WTC11 (cell line): ENCODE measurements around the gene NR1I2. TPM values are rescaled to one million over a fixed set of nuclear protein-coding genes. Genes with fewer than 3 reads are reported as not detected.

Experiments
- ATAC-seq: fragments of 200-7000 bp; cut with Tn5 transposase; 2 replicates; pipeline ENCODE4 v1.10.0; 2021; ENCODE audit warnings: mild to moderate bottlenecking, moderate library complexity
- CTCF ChIA-PET: fragments of 300-600 bp; sonication (Branson Sonifier 250); formaldehyde crosslinking; loops from one replicate; lab custom pipeline; 2021; ENCODE audit warnings: antibody characterized with exemption; lab: Charles Lee
- POLR2A ChIA-PET: fragments of 350-600 bp; sonication (Branson Sonifier 250); formaldehyde crosslinking; loops from one replicate; lab custom pipeline; 2021; ENCODE audit warnings: antibody characterized with exemption; lab: Charles Lee
- DNase-seq: peaks from one replicate; pipeline ENCODE4 v3.0.0; 2021; ENCODE audit warnings: low spot score
- H3K27ac Mint-ChIP-seq: 2 replicates; pipeline ENCODE4 v1.8.0; 2021; ENCODE audit warnings: mixed read lengths
- H3K27me3 Mint-ChIP-seq: 2 replicates; pipeline ENCODE4 v1.8.0; 2021; ENCODE audit warnings: low read depth, mild to moderate bottlenecking, moderate library complexity, mixed read lengths
- H3K36me3 Mint-ChIP-seq: 2 replicates; pipeline ENCODE4 v1.8.0; 2021; ENCODE audit warnings: mixed read lengths
- H3K4me1 Mint-ChIP-seq: 2 replicates; pipeline ENCODE4 v1.8.0; 2022; ENCODE audit warnings: mixed read lengths
- H3K4me3 Mint-ChIP-seq: 2 replicates; pipeline ENCODE4 v1.8.0; 2021; ENCODE audit warnings: mild to moderate bottlenecking, moderate library complexity, mixed read lengths
- H3K9me3 Mint-ChIP-seq: 2 replicates; pipeline ENCODE4 v1.8.0; 2021; ENCODE audit warnings: mixed read lengths
- AFF4 ChIP-seq: sonication (generic); formaldehyde crosslinking; IDR thresholded peaks from 2 replicates; pipeline ENCODE4 v1.8.1; 2023; ENCODE audit warnings: mild to moderate bottlenecking, missing genetic modification reagents, borderline replicate concordance
- ATF2 ChIP-seq: sonication (generic); formaldehyde crosslinking; IDR thresholded peaks from 2 replicates; pipeline ENCODE4 v1.8.1; 2022; ENCODE audit warnings: low read depth, missing genetic modification reagents, borderline replicate concordance
- ATF3 ChIP-seq: sonication (generic); formaldehyde crosslinking; conservative IDR thresholded peaks from 2 replicates; pipeline ENCODE4 v1.8.1; 2022; ENCODE audit warnings: mild to moderate bottlenecking, missing genetic modification reagents
- CBFB ChIP-seq: sonication (generic); formaldehyde crosslinking; IDR thresholded peaks from 2 replicates; pipeline ENCODE4 v1.8.1; 2022; ENCODE audit warnings: mild to moderate bottlenecking, low read depth, missing genetic modification reagents
- CREM ChIP-seq: sonication (generic); formaldehyde crosslinking; IDR thresholded peaks from 2 replicates; pipeline ENCODE4 v1.8.1; 2022; ENCODE audit warnings: mild to moderate bottlenecking, missing genetic modification reagents, moderate library complexity
- E2F4 ChIP-seq: sonication (generic); formaldehyde crosslinking; IDR thresholded peaks from 2 replicates; pipeline ENCODE4 v1.8.1; 2022; ENCODE audit warnings: low read depth, mild to moderate bottlenecking, moderate library complexity, missing genetic modification reagents, borderline replicate concordance
- E2F5 ChIP-seq: sonication (generic); formaldehyde crosslinking; IDR thresholded peaks from 2 replicates; pipeline ENCODE4 v1.8.1; 2022; ENCODE audit warnings: mild to moderate bottlenecking, moderate library complexity, missing genetic modification reagents
- FOXP4 ChIP-seq: sonication (generic); formaldehyde crosslinking; IDR thresholded peaks from 2 replicates; pipeline ENCODE4 v1.8.0; 2022; ENCODE audit warnings: mild to moderate bottlenecking, missing genetic modification reagents
- GTF2I ChIP-seq: fragments of 250-450 bp; sonication (Bioruptor Pico); conservative IDR thresholded peaks from 2 replicates; pipeline ENCODE4 v1.4.0; 2021; ENCODE audit warnings: mild to moderate bottlenecking
- HMGXB4 ChIP-seq: sonication (generic); formaldehyde crosslinking; IDR thresholded peaks from 2 replicates; pipeline ENCODE4 v1.8.1; 2023; ENCODE audit warnings: mild to moderate bottlenecking, moderate library complexity, missing genetic modification reagents
- MAX ChIP-seq: sonication (generic); formaldehyde crosslinking; IDR thresholded peaks from 2 replicates; pipeline ENCODE4 v1.8.0; 2022; ENCODE audit warnings: mild to moderate bottlenecking, missing genetic modification reagents
- MLX ChIP-seq: sonication (generic); formaldehyde crosslinking; IDR thresholded peaks from 2 replicates; pipeline ENCODE4 v1.8.1; 2023; ENCODE audit warnings: mild to moderate bottlenecking, missing genetic modification reagents, moderate library complexity
- MXD4 ChIP-seq: fragments of 250-450 bp; sonication (Bioruptor Pico); IDR thresholded peaks from 2 replicates; pipeline ENCODE4 v1.8.0; 2021; ENCODE audit warnings: mild to moderate bottlenecking, moderate library complexity, borderline replicate concordance
- MYBL2 ChIP-seq: sonication (generic); formaldehyde crosslinking; IDR thresholded peaks from 2 replicates; pipeline ENCODE4 v1.8.1; 2023; ENCODE audit warnings: mild to moderate bottlenecking, moderate library complexity, missing genetic modification reagents
- NFATC4 ChIP-seq: fragments of 250-450 bp; sonication (Bioruptor Pico); IDR thresholded peaks from 2 replicates; pipeline ENCODE4 v1.9.0; 2021; ENCODE audit warnings: mild to moderate bottlenecking
- NR2C2 ChIP-seq: sonication (generic); formaldehyde crosslinking; IDR thresholded peaks from 2 replicates; pipeline ENCODE4 v1.8.0; 2022; ENCODE audit warnings: mild to moderate bottlenecking, missing genetic modification reagents
- NR3C1 ChIP-seq: sonication (generic); formaldehyde crosslinking; conservative IDR thresholded peaks from 2 replicates; pipeline ENCODE4 v1.8.1; 2023; ENCODE audit warnings: low read depth, mild to moderate bottlenecking, missing genetic modification reagents
- PRRX2 ChIP-seq: fragments of 250-450 bp; sonication (Bioruptor Pico); IDR thresholded peaks from 2 replicates; pipeline ENCODE4 v1.8.0; 2021; ENCODE audit warnings: mild to moderate bottlenecking
- RELA ChIP-seq: sonication (generic); formaldehyde crosslinking; IDR thresholded peaks from 2 replicates; pipeline ENCODE4 v1.8.1; 2022; ENCODE audit warnings: missing genetic modification reagents, mild to moderate bottlenecking, borderline replicate concordance
- TP53 ChIP-seq: sonication (generic); formaldehyde crosslinking; IDR thresholded peaks from 2 replicates; pipeline ENCODE4 v1.8.1; 2023; ENCODE audit warnings: mild to moderate bottlenecking, missing genetic modification reagents
- ZNF219 ChIP-seq: sonication (generic); formaldehyde crosslinking; IDR thresholded peaks from 2 replicates; pipeline ENCODE4 v1.8.0; 2023; ENCODE audit warnings: missing genetic modification reagents, mild to moderate bottlenecking, borderline replicate concordance
- ZNF317 ChIP-seq: sonication (generic); formaldehyde crosslinking; IDR thresholded peaks from 2 replicates; pipeline ENCODE4 v1.8.1; 2023; ENCODE audit warnings: low read depth, mild to moderate bottlenecking, moderate library complexity, missing genetic modification reagents, borderline replicate concordance
- total RNA-seq: library from RNA; stranded (reverse); gene quantifications from 3 replicates; pipeline ENCODE4 v1.2.3, GENCODE V29; 2021

Gene NR1I2
- total RNA-seq, 1 experiment from 2014 or later, result 1.7 TPM

GRCh38 chr3:119795849-119796248 is 13.9 kb downstream of the NR1I2 start (continued):
- TF ChIP-seq HMGXB4 (CRISPR knock-in tag) (no peak), ZNF317 (CRISPR knock-in tag) (no peak), CREM (CRISPR knock-in tag) (no peak), TP53 (CRISPR knock-in tag) (no peak)
- TF ChIP-seq, all 79 proteins: peak for 0

- POLR2A ChIA-PET, result no interaction called here
- ATAC-seq (no peak), DNase-seq (no peak)
- CTCF ChIA-PET, result no interaction called here
- H3K4me1 Mint-ChIP-seq, result peaks cover 12% of the 10 kb centered on the region
- no peak overlapping the region for H3K4me3 Mint-ChIP-seq
- H3K27me3 Mint-ChIP-seq, result no peaks in the 10 kb centered on the region
- TF ChIP-seq E2F4 (CRISPR knock-in tag) (no peak), ATF2 (CRISPR knock-in tag) (no peak), RELA (CRISPR knock-in tag) (no peak), CBFB (no peak), GTF2I (no peak), E2F5 (CRISPR knock-in tag) (no peak)
- H3K9me3 Mint-ChIP-seq, result no peaks in the 10 kb centered on the region
- no peaks in the 10 kb centered on the region for H3K36me3 Mint-ChIP-seq
- no peak overlapping the region for H3K27ac Mint-ChIP-seq
These were observed 14.5 kb downstream of the NR1I2 start for GRCh38 chr3:119796368-119796767.

- H3K4me1 Mint-ChIP-seq, result peaks cover 12% of the 10 kb centered on the region
- H3K27me3 Mint-ChIP-seq, result no peaks in the 10 kb centered on the region
- H3K4me3 Mint-ChIP-seq, result no peak overlapping the region
- CTCF ChIA-PET, result no interaction called here
- H3K9me3 Mint-ChIP-seq, result no peaks in the 10 kb centered on the region
- POLR2A ChIA-PET, result no interaction called here
- H3K27ac Mint-ChIP-seq, result no peak overlapping the region
- no peaks in the 10 kb centered on the region for H3K36me3 Mint-ChIP-seq
- DNase-seq (no peak), ATAC-seq (no peak)
- TF ChIP-seq MLX (CRISPR knock-in tag), result no peak
- TF ChIP-seq FOXP4, result no peak
- TF ChIP-seq ATF3 (CRISPR knock-in tag), result no peak
- TF ChIP-seq AFF4 (CRISPR knock-in tag), result no peak
- TF ChIP-seq ZNF219 (CRISPR knock-in tag), result no peak
- no peak for TF ChIP-seq NR2C2 (CRISPR knock-in tag)
- TF ChIP-seq CBFB, result no peak
- TF ChIP-seq NFATC4 (CRISPR knock-in tag), result no peak
- TF ChIP-seq MYBL2 (CRISPR knock-in tag), result no peak
- TF ChIP-seq PRRX2 (CRISPR knock-in tag), result no peak
- TF ChIP-seq MAX, result no peak
- no peak for TF ChIP-seq NR3C1 (CRISPR knock-in tag)
- no peak for TF ChIP-seq MXD4 (CRISPR knock-in tag)
These were observed 14.9 kb downstream of the NR1I2 start for GRCh38 chr3:119796785-119797184.
